AG04450 (cell line): ENCODE results near the gene CDC27. TPM values are rescaled to one million over a fixed set of nuclear protein-coding genes. Genes with fewer than 3 reads are reported as not detected.

Source experiments
- CTCF ChIA-PET: fragments of 300-600, 350-600 bp; formaldehyde crosslinking; extraction: SDS; loops from one replicate; lab custom pipeline; 2022; ENCODE audit warnings: antibody characterized with exemption, inconsistent platforms; lab: Charles Lee
- POLR2A ChIA-PET: fragments of 350-600 bp; formaldehyde crosslinking; extraction: SDS; loops from one replicate; lab custom pipeline; 2021; ENCODE audit warnings: antibody characterized with exemption, inconsistent platforms; lab: Yijun Ruan, JAX
- DNase-seq: peaks from one replicate; pipeline ENCODE4 v3.0.0-alpha.2; 2011; ENCODE audit warnings: low read depth, low spot score
- H3K27ac ChIP-seq: one replicate; pipeline ENCODE4 v1.5.1; 2012; ENCODE audit warnings: low read depth, low read length, control low read depth
- H3K27me3 ChIP-seq: one replicate; pipeline ENCODE4 v1.6.0; 2012; ENCODE audit warnings: low read length; ENCODE audit not compliant: control insufficient read depth, insufficient read depth
- H3K4me3 ChIP-seq: 2 replicates; pipeline ENCODE4 v1.5.1; 2011; ENCODE audit warnings: mild to moderate bottlenecking, low read depth, low read length, control low read depth
- H3K9me3 ChIP-seq: 2 replicates; pipeline ENCODE4 v1.5.1; 2012; ENCODE audit warnings: low read length; ENCODE audit not compliant: control insufficient read depth, insufficient read depth
- polyA plus RNA-seq: library from polyadenylated mRNA; depleted of rRNA; stranded (reverse); fragments of >200 nt; gene quantifications from 2 replicates; pipeline ENCODE4 v1.2.3, GENCODE V29; 2011
- TF ChIP-seq, protein P1 (sequence below): IDR thresholded peaks from 2 replicates; pipeline ENCODE4 v1.5.1; 2011; ENCODE audit warnings: low read depth, low read length, control low read depth, inconsistent platforms

Gene CDC27
- polyA plus RNA-seq, 1 experiment = 120 TPM

DNA sequence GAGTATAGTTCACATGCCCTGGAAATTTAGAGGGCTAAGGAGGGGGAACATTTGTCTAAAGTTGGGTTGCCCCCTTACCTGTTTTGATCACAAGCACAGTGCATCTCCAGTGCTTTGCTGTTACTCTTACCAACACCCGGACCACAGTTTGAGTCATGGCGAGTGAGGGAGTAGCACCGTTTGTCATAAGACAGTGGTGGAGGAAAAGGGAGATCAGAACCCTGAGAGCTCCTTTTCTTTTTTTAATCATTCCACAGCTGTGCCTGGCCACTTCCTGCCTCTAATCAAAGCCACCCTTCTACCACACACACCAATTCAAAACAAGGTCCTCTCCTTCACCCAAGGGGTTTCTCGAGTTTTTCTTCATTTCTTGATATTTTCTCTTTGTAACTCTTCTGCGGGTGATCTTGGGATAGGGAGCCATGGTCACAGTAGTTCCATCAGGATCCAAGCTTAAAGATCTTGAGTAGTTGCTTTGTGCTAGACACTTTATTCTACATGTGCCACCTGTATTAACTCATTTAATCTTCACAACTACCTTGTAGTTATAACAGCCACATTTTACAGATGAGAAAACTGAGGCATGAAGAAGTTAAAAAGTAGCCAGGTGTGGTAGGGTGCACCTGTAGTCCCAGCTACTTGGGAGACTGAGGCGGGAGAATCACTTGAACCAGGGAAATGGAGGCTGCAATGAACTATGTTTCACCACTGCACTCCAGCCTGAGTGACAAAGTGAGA lies 15.1 kb upstream of the CDC27 start:
- Histone ChIP-seq H3K9me3 (no peaks in the 10 kb centered on the region), H3K27ac (no peak overlapping the region), H3K27me3 (no peaks in the 10 kb centered on the region), H3K4me3 (no peak overlapping the region)
- DNase-seq = no peak
- POLR2A ChIA-PET = interaction anchor here (0.5 kb wide), 1 partner anchor 450 kb away, joined by 8 read pairs; no protein-coding TSS in a partner anchor
- CTCF ChIA-PET = no interaction called here
- TF ChIP-seq, protein P1, sequence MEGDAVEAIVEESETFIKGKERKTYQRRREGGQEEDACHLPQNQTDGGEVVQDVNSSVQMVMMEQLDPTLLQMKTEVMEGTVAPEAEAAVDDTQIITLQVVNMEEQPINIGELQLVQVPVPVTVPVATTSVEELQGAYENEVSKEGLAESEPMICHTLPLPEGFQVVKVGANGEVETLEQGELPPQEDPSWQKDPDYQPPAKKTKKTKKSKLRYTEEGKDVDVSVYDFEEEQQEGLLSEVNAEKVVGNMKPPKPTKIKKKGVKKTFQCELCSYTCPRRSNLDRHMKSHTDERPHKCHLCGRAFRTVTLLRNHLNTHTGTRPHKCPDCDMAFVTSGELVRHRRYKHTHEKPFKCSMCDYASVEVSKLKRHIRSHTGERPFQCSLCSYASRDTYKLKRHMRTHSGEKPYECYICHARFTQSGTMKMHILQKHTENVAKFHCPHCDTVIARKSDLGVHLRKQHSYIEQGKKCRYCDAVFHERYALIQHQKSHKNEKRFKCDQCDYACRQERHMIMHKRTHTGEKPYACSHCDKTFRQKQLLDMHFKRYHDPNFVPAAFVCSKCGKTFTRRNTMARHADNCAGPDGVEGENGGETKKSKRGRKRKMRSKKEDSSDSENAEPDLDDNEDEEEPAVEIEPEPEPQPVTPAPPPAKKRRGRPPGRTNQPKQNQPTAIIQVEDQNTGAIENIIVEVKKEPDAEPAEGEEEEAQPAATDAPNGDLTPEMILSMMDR = no peak

DNA sequence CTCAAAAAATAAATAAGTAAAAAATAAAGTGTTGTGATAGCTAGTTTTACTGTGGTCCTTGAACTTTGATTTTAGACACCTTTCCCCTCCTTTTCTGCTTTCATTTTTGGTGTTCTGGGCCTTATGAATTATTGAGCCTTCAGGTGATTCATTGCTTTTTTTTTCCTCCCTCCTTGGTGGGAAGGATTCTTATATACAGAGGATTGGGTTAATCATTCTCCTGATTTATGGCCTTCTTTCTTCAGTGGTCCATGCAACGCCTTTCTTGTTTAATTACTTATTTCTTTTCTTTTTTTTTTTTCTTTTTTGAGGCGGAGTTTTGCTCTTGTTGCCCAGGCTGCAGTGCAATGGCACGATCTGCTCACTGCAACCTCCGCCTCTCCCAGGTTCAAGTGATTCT lies 12.1 kb upstream of the CDC27 start:
- Histone ChIP-seq H3K4me3 (no peak overlapping the region), H3K27me3 (peaks cover 2% of the 10 kb centered on the region), H3K27ac (no peak overlapping the region), H3K9me3 (no peaks in the 10 kb centered on the region)
- DNase-seq = no peak
- ChIA-PET CTCF (no interaction called here), POLR2A (no interaction called here)
- TF ChIP-seq, protein P1 = no peak

DNA sequence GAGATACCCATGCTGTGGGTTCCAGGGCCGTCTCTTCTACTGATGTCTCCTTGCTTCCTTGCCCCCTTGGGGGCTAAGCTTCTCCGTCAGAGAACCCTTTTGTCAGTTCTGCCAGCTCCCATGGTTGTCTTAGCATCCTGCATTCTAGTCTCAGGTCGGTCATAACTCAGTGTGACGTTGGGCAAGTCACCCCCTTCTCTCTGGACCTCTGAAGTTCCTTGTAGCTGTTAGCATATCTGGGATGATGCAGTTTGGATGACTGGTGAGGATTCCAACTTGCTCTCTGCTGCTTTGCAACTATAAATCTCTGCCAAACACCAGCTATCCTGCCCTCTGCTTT lies 11.2 kb upstream of the CDC27 start:
- TF ChIP-seq, protein P1 = no peak
- Histone ChIP-seq H3K4me3 (no peak overlapping the region), H3K27me3 (peaks cover 2% of the 10 kb centered on the region), H3K9me3 (no peaks in the 10 kb centered on the region), H3K27ac (no peak overlapping the region)
- DNase-seq = no peak
- POLR2A ChIA-PET = no interaction called here
- CTCF ChIA-PET = no interaction called here

DNA sequence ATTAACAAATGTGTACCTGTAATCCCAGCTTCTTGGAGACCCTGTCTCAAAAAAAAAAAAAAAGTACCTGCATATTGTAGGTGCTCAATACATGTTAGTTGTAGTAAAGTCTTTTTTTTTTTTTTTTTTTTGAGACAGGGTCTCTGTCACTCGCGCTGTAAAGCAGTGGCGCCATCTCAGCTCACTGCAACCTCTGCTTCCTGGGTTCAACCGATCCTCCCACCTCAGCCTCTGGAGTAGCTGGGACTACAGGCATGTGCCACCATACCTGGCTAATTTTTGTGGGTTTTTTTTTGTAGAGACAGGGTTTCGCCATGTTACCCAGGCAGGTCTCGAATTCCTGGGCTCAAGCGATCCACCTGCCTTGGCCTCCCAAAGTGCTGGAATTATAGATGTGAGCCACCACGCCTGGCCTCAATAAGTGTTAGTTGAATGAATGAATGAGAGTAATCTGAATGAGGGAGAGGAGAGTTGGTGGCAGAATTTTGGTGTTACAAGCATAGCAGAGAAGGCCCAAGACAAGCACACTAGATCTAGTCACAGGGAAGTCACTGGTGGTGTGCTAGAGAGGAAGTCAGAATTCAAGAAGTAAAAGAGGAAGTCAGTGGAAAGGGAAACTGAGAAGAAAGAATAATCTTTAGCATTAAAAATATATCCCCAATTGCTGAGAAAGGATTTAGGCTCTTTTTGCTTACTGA lies 10.7 kb upstream of the CDC27 start:
- ChIA-PET POLR2A (no interaction called here), CTCF (no interaction called here)
- Histone ChIP-seq H3K27ac (no peak overlapping the region), H3K9me3 (no peaks in the 10 kb centered on the region), H3K27me3 (peaks cover 2% of the 10 kb centered on the region), H3K4me3 (no peak overlapping the region)
- TF ChIP-seq, protein P1 = no peak
- no peak for DNase-seq

DNA sequence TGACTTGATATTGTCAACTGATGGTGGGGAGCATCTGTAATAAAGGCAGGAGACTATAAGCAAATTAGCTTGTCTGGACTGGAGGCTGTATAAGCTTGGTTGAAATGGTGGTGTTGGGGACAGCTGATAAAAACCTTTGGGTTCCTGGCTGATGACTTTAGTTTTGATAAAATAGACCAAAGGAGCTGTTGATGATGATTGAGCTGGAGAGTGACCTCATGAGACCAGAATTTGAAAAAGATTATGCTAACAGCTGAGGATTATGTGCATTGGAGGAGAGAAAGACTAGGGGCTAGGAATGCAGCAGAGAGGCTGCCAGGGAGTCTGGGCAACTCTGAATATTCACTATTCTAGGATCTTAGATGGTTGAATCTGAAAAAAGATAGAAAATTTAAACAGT lies 8.7 kb upstream of the CDC27 start:
- ChIA-PET POLR2A (no interaction called here), CTCF (no interaction called here)
- TF ChIP-seq, protein P1 = no peak
- DNase-seq = no peak
- Histone ChIP-seq H3K9me3 (no peaks in the 10 kb centered on the region), H3K27me3 (peaks cover 2% of the 10 kb centered on the region), H3K4me3 (no peak overlapping the region), H3K27ac (no peak overlapping the region)
